NCI-H2196 treated with DMSO at 0.1 percent for 48 hours (cell line): ENCODE data around the gene PHC3.
"Not testable (repeated sequence)": the region's sequence is repeated elsewhere in the genome, so short reads cannot be mapped to it uniquely, and the experiment has no call there.

Source experiments
- DNase-seq: peaks from one replicate; lab custom pipeline; 2025; ENCODE audit not compliant: unreplicated experiment; lab: John Stamatoyannopoulos, UW

PHC3 gene

DNA sequence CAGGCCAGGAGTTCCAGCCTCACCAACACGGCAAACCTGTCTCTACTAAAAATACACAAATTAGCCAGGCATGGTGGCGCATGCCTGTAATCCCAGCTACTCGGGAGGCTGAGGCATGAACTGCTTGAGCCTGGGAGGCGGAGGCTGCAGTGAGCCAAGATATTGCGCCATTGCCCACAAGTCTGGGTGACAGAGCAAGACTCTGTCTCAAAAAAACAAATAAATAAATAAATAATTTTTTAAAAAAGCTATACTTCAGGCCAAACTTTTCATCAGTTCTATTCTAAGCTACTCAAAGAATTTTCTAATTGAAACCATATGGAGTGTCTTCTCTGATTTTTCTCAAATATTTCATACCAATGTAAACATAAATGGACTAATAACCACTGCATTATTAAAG lies 43.5 kb downstream of the PHC3 start:
- no peak for DNase-seq

DNA sequence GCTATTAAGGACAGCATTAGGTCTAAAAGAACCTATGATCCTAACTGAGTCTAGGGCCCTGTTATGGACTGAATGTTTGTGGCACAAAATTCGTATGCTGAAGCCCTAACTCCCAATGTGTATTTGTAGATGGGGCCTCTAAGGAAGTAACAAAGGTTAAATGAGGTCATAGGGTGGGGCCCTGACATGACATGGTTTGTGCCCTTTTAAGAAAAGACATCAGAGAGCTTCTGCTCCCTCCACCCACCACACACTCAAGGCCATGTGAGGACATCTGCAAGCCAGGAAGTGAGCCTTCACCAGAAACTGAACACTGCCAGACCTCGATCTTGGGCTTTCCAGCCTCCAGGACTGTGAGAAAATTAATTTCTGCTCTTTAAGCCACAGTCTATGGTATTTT lies 49.2 kb downstream of the PHC3 start:
- no peak for DNase-seq

DNA sequence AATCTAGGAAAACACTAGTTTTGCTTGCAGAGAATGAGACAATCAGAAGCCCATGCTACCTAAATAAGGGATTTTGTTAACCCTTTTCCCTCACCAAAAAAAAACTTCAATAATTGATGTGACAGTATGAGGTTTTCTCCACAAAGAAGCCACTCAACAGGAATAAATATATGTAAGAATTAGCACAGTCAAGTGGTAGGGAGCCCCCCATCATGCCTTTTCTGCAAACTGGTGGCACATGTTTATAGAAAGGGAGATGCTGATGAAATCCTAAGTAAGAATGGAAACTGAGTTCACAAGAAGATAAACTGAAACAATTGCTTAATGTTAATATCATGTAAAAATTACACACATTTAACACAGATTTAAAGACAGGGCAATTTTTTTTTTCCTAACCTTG lies 51.0 kb downstream of the PHC3 start:
- DNase-seq, result no peak

DNA sequence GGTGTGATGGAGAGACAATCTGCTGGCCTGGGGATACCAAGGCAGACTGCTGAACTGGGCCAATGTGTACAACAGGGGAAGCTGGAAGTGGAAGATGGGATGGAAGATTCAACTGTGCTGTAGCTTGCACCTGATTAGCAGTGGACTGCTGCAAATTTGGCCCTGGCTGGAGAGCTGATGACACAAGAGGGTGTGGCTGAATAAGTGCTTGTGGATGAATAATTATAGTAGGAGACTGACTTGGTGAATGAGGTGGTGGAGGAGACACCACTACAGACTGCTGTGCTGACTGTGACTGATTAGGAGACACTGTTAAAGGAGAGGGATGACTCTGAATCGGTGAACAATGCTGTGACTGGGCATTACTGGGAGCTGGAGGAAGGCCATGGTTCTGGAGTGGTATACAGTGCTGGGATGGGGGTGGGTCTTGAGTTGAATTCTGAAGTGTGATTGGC lies 52.5 kb downstream of the PHC3 start:
- no peak for DNase-seq

- DNase-seq, result no peak
Measured at GRCh38 chr3:170128259-170128976, 53.1 kb downstream of the PHC3 start.

DNA sequence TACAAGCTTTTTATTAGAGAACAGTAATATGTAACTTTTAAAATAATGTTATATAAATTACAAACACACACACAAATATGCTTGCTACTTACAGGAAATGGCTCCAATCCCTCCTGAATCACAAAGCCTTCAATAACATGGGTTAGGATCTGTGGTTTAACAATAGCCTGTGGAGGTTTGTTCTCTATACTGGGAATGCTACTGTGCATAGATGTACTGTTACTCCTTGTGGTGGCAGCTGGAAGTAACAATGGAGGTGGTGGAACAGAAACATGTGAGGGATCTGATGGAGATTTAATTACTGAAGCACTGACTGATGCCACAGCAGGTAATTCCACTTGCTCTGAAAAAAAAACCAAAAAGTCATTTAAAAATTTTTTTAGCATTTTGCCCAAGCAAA lies 64.4 kb downstream of the PHC3 start:
- no peak for DNase-seq

GRCh38 chr3:170114165-170114564 lies 67.4 kb downstream of the PHC3 start:
- DNase-seq, result not testable (repeated sequence)

DNA sequence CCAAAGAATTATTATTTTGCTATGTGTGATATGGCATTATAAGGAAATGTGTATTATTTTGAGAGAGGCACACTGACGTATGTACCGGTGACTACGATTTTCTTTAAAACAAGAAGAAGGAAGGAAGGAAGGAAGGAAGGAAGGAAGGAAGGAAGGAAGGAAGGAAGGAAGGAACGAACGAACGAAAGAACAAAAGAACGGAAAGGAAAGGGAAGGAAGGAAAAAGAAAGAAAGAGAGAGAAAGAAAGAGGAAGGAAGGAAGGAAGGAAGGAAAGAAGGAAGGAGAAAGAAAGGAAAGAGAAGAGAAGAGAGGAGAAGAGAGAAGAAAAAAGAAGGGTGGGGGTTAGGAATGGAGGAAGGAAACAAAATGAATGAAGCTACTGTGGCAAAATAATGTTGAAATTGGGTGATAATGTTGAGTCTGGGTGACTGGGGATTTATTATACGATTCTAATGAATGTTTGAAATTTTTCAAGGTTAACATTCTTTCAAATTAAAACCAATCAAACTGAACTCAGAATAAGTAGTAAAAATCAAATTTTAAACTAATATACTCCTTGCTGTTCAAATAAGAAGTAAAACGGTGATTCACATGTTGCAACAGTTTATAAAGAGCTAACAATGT lies 70.3 kb downstream of the PHC3 start:
- DNase-seq, result no peak

DNA sequence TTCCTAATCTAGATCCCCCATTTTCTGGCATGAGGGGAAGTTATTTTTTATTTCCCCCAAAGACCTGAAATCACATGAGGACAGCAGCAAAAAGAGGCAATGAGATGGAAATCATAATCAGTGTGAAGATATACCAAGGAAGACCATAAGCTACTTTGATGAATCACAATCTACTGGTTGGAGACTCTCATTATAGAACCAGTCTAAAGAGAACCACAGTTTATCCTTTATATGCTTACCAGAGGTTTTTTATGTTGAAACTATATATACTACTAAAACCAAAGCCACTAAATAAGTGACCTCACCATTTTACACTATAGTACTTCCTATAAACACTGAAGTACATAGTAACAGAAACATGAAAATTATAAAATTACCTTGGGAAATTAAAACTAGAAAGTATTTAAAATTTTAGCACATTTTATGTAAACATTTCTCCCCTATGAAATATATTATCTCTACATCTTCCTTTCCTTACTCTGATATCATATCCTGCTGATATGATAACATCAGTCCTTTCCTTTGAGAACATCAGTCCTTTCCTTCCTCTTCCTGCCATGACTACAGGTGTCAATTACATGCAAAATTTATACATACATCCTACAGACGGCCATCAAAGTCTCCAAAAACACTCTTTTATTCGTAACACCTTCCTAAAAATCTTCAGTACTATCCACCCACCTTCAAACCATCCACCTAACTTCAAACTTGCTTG lies 71.8 kb downstream of the PHC3 start:
- DNase-seq, result no peak

- no peak for DNase-seq
Measured at GRCh38 chr3:170108955-170109354, 72.6 kb downstream of the PHC3 start.

GRCh38 chr3:170107941-170108340 lies 73.6 kb downstream of the PHC3 start:
- no peak for DNase-seq

- no peak for DNase-seq
Measured at GRCh38 chr3:170102431-170102830, 79.1 kb downstream of the PHC3 start.

GRCh38 chr3:170100944-170101343 lies 80.6 kb downstream of the PHC3 start:
- DNase-seq, result no peak

DNA sequence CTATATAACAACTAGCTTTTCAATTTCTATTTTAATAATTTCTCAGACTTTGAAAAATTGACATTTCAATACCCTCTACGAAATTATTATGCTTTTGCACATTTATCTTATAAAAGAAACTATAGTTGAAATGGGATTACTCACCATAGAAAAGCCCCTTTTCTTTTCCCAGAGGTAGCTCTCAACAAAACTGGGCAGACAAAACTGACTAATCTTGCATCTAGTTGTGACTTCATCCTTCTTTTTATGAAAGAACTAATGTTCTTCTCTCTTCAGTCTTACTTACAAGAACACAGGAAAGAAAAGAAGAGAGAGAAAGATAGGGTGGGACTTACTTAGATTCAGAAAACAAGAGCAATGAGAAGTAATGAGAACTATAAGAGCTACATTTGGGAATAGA lies 82.8 kb downstream of the PHC3 start:
- DNase-seq, result no peak

DNA sequence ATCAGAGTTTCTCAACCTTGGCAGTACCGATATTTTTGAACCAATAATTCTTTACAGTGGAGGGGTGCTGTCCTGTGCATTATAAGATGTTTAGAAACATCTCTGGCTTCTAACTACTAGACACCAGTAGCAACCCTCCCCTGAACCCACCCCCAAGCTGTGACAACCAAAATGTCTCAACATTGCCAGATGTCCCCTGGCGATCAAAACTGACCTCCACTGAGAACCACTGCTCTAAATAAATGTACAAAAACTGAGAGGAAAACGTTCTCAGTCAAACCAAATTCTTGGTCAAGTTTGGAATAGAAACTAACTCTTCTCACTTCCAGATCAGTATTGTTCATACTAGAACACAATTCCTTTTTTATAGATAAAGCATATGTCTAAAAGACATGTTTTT lies 85.2 kb downstream of the PHC3 start:
- DNase-seq, result no peak

DNA sequence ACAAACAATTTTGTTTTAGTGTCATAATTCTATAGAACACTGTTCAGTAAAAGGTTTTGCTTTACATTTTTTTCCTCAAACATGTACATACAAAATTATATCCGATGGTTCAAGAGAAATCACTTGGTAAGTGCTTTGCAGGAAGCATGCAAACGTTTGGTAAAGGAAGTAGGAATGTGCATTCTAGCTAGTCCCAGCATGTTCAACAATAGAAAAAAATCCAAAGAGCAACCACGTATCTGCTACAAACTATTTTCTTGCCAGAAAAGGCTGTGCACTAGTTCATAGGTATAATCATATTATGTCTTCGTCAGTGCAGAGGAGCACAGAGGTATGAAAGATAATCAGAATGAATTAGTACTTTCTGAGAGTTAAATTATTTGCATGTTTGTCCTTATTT lies 85.8 kb downstream of the PHC3 start:
- DNase-seq, result no peak

- DNase-seq, result no peak
Measured at GRCh38 chr3:170092907-170093306, 88.6 kb downstream of the PHC3 start.

DNA sequence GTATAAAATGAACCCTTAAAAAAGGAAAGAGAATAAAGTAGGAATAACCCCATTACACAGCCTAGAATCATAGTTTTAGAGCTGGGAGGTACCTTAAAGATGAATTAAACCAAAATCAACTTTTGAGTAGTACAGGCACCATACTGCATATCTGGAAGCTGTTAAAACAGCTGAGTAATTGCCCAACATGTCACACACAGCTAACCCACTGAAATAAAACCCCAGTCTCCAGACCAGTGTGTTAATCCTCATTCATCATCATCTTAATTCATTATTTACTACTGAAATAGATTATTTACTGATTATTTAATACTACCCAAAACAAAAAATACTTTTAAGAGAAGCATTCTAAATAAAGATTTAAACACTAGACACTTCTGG lies 90.9 kb downstream of the PHC3 start:
- no peak for DNase-seq

DNA sequence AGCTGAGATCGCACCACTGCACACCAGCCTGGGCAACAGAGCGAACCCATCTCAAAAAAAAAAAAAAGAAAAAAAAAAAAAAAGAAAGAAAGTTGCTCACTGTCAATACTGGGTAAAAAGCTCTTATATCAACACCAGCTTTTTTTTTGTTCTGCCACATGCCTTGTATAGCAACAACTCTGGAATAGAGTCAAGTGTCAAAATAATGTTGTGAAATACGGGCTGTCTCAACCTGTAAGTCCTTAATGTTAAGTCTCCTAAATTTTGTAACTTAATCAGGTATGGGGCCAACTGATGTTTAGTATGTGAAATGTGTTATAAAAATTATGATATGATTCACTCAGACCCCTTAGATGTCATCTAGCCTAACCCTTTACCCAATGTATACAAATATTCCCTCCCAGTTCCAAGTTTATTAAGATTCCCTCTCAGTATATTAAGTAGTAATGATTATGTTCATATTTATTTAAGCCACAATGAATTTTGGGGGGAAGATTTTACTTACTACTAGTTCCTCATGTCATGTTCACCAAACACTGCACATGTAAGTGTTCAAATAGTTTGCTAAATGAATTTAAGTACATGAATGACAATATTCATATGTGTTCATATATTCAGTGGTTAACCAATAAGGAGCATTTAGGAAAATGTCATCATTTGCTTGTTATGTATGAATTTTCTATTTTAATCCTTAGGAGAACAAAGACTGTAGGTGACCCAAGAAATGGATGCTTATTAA lies 91.5 kb downstream of the PHC3 start:
- DNase-seq, result no peak

DNA sequence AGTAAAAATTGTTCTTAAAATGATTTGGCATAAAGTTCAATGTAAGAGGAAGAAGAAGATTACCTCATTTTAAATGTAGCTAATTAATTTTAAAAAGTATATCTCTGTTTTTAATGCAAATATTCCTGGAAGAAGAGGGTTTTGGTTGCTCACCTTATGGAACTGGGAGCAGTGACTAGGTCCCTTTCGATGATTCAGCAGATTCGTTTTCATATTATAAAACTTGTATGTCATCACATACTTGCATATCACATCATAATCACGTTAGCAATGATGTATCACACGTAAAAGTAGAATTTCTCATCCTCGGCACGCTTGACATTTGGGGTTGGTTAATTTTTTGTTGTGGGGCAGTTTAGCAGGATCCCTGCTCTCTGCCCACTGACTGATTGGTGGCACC lies 96.1 kb downstream of the PHC3 start:
- DNase-seq, result no peak

DNA sequence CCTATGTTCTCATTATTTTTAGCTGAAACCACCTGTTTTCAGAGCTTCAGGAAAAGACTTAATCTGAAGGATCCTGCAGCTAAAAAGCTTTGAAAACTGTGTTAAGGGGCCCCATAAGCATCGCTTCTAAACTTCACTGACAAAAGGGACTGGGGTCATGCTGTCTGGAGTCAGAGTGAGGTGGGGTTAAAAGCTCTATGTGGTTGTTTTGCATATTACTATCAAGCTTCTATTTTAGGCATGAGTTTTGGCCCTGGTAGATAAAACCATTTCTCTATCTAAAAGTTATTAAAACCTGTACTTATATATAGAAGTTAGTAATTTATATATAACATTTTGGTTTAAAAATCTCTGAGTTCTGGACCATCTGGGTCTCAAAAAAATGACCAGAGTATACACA lies 98.2 kb downstream of the PHC3 start:
- DNase-seq, result no peak
